Measurements from ENCODE around the gene CA11. TPM values are rescaled to one million over a fixed set of nuclear protein-coding genes. Genes with fewer than 3 reads are reported as not detected.

Gene CA11
- total RNA-seq, 2 experiments from 2014 or later: 11.9 to 14.1 TPM

Other genes starting within 250 kb of the CA11 start
- 10 to 100 TPM; 91.1 to 98.5 TPM for gene GRWD1, start 200.2 kb downstream of the CA11 start, total RNA-seq
- 1 to 10 TPM; 1.4 to 1.5 TPM for gene KCNJ14, start 190.6 kb downstream of the CA11 start, total RNA-seq
- gene CYTH2, start 176.8 kb downstream of the CA11 start, total RNA-seq: 10 to 100 TPM; 18.2 to 21.7 TPM
- gene LMTK3, start 134.4 kb downstream of the CA11 start, total RNA-seq: 1 to 10 TPM; 2.2 to 2.8 TPM
- not detected for gene SULT2B1, start 94.0 kb downstream of the CA11 start, total RNA-seq
- not detected for gene SPACA4, start 39.4 kb downstream of the CA11 start, total RNA-seq
- 1 to 10 TPM; 4.4 TPM for gene FAM83E, start 31.1 kb downstream of the CA11 start, total RNA-seq
- 1,000 to 10,000 TPM; 1,968 to 2,008 TPM for gene RPL18, start 27.0 kb downstream of the CA11 start, total RNA-seq
- 10 to 100 TPM; 36.7 to 40.8 TPM for gene SPHK2, start 26.7 kb downstream of the CA11 start, total RNA-seq
- gene DBP, start 8.8 kb downstream of the CA11 start, total RNA-seq: 10 to 100 TPM in 1 of 2 experiments, 1 to 10 TPM in 1; 9.3 to 10.1 TPM
- under 1 TPM; 0.21 to 0.24 TPM for gene NTN5, start 26.8 kb upstream of the CA11 start, total RNA-seq
- gene FUT2, start 49.8 kb upstream of the CA11 start, total RNA-seq: not detected
- gene MAMSTR, start 73.5 kb upstream of the CA11 start, total RNA-seq: under 1 TPM; 0.41 to 0.46 TPM
- under 1 TPM; 0.40 to 0.49 TPM for gene RASIP1, start 94.4 kb upstream of the CA11 start, total RNA-seq
- gene IZUMO1, start 100.7 kb upstream of the CA11 start, total RNA-seq: not detected
- under 1 TPM; 0.06 to 0.12 TPM for gene FUT1, start 106.5 kb upstream of the CA11 start, total RNA-seq
- not detected for gene FGF21, start 109.3 kb upstream of the CA11 start, total RNA-seq
- gene BCAT2, start 164.8 kb upstream of the CA11 start, total RNA-seq: 10 to 100 TPM; 62.6 to 63.6 TPM
- under 1 TPM; 0.35 to 0.66 TPM for gene HSD17B14, start 190.3 kb upstream of the CA11 start, total RNA-seq
- gene PLEKHA4, start 222.4 kb upstream of the CA11 start, total RNA-seq: 1 to 10 TPM; 5.8 to 7.6 TPM
- 10 to 100 TPM; 60.8 to 65.4 TPM for gene PPP1R15A, start 226.2 kb upstream of the CA11 start, total RNA-seq